GM18507 (cell line): Measurements from ENCODE around the gene RNF19B.
"Not testable (repeated sequence)": the region's sequence is repeated elsewhere in the genome, so short reads cannot be mapped to it uniquely, and the experiment has no call there.

Experiments
- DNase-seq: peaks from one replicate; pipeline ENCODE4 v3.0.0; 2011; ENCODE audit warnings: low read depth; ENCODE audit not compliant: insufficient read length; ENCODE audit errors: extremely low spot score
- FAIRE-seq: peaks from 2 replicates; lab custom pipeline; 2011; peaks lifted over from hg19 to GRCh38; lab: Jason Lieb, UNC

Gene RNF19B

DNA sequence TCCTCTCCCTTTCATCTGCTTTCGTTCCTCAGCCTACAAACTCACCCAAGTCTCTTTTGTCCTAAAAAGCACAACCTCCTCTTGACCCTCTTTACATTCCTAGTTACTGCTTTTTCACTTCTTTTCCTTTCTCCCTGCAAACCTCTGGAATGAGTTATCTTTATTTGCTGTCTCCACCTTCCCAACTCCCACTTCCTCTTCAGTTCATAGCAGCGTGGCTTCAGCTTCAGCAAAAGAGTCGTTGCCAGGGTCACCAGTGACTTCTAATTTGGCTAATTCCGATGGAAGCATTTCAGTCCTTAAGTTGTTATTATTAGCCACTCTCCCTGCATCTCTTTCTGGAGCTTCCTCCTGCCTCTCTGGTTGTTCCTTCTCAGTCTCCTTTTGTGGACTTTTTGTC is 57.2 kb downstream of the RNF19B start:
- no peak for FAIRE-seq
- no peak for DNase-seq

DNA sequence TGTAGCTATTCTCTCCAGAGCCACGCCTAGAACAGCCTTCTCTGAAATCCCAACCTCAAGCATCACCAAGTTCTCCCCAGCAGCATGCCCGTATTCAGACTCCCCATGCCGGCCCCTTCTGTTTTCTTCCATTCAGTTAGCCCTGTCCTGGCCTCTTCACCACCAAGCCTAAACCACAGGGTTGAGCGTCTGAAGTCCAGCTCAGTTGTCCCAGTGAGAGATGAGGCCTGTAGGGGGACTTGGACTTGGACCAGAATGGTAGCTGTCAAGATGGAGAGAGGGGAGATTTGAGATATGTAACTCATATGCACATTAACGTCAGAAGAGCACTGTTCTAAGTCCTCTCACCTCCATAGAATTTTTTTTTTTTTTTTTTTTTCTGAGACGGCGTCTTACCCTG is 58.0 kb downstream of the RNF19B start:
- DNase-seq, result no peak
- no peak for FAIRE-seq

DNA sequence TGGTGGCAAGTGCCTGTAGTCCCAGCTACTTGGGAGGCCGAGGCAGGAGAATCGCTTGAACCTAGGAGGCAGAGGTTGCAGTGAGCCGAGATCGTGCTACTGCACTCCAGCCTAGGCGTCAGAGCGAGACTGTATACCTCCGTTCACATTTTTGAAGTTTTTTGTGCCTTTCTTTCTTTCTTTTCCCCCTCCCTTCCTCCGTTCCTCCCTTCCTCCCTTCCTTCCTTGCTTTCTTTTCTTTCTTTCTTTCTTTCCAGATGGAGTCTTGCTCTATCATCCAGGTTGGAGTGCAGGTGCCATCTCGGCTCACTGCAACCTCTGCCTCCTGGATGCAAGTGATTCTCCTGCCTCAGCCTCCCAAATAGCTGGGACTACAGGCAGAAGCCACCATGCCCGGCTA is 59.0 kb downstream of the RNF19B start:
- not testable (repeated sequence) for FAIRE-seq, DNase-seq

GRCh38 chr1:32904797-32905196 is 59.8 kb downstream of the RNF19B start:
- no peak for FAIRE-seq
- DNase-seq, result no peak

- no peak for DNase-seq
These were observed 60.4 kb downstream of the RNF19B start for GRCh38 chr1:32903991-32904785.

GRCh38 chr1:32902535-32902920 is 62.1 kb downstream of the RNF19B start:
- no peak for DNase-seq
- no peak for FAIRE-seq

More at GRCh38 chr1:32903991-32904785, 60.4 kb downstream of the RNF19B start:
- no peak for FAIRE-seq

- FAIRE-seq, result no peak
- no peak for DNase-seq
These were observed 62.6 kb downstream of the RNF19B start for GRCh38 chr1:32901823-32902534.

DNA sequence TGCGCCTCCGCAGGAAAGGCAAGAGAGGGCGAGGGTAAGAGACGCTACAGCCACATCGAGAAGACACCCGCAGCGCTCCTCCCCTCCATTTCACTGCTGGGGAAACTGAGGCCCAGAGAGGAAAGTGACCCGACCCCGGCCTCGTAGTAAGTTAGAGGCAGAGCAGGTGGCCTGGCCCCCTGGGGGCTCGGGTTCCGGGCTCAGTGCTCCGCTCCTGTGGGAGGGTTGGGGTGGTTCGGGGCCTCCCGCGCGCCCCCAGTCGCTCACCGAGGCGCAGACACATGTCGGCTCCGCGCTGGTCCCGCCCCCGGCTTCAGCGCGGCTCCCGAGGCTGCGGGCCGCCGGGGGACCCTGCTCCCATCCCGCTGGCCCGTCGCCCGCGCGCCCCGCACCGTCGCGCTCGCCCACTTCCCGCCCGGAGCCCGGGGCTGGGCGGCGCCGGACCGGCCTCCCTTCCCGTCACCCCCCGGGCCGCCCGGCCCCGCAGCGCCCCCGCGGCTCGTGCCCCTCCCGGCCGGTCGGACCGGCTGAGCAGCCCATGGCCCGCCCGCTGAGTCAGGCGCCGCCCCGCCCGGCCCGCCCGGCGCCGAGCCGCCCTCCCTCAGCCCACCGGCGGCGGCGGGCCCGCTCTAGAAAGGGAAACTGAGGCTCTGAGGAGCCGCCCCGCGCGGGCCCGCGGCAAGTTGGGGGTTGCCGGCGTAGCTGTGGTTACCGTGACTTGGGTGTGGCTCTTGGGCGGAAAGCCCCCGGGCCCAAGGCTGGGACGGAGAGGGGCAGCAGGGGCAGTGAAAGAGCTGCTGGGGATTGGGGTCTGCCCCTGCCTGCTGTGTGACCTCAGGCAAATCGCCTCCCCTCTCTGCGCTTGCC is 63.4 kb downstream of the RNF19B start, which contains the start of gene TMEM54:
Gene TMEM54 (minus strand): TSS at position 434 of the 867 bp plus-strand sequence. CDS start 151 bp downstream, at position 283.
- FAIRE-seq (no peak), DNase-seq (no peak)

DNA sequence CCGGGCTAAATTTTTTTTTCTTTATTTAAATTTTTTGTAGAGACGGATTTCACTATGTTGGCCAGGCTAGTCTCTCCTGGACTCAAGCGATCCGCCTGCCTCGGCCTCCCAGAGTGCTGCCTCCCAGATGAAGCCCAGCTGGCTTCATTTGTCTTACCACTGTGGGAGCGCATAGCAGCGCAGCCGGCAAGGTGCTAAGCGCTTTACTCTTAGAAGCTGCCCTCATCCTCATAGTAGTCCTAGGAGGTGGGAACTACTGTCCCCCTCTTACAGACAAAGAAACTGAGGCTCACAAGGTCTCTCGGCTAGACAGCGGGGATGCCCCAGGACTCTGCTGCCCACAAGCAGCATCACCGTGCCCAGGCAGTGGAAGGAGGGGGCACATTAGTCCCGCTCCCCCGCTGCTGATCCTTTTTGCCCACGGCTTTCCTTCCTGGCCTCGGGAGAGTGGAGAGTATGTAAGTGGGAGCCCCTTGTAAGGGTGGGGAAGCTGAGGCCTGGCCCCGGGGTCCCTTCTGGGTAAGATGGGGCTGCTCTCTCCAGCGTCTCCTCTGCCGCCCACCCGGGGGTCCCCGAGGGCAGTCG is 64.1 kb downstream of the RNF19B start:
- DNase-seq (no peak), FAIRE-seq (no peak)

- FAIRE-seq, result no peak
- no peak for DNase-seq
These were observed 64.9 kb downstream of the RNF19B start for GRCh38 chr1:32899586-32900296.

DNA sequence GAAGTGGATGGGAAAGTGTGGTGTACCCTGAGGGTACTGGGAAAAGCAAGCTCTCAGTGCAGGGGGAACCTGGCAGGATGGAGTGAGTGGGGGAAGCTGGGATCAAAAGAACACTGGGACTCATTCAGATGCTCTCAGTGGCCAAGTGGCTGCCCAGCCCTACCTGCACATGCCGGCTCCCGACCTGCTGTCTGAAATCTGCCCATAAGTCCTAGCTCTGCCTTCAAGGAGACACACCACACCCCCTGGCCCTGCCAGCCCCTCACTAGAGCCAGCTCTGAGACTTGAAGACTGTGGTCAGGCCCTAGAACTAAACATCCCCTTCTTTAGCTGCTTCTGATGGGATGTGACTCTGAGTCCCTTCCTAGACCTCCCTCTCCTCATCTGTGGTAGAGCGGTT is 65.7 kb downstream of the RNF19B start:
- FAIRE-seq, result no peak
- no peak for DNase-seq

DNA sequence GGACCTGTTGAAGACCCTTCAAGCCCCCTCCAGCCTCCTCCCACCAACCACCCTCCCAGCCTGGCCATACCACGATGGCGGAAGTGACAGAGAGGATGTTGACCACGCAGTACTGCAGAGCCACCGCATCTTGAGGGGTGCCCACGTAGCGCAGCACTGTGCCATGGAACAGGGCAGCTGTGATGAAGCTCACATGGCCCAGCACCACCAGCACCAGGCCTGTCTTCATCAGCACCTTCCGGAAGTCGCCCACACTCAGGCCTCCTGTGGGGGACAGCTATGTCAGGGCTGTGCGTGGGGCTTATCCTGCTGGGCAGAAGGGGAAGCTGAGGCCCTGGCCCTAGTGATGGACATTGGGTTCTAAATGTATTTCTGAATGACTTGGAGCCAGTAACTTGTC is 66.6 kb downstream of the RNF19B start:
- no peak for FAIRE-seq
- DNase-seq, result no peak

DNA sequence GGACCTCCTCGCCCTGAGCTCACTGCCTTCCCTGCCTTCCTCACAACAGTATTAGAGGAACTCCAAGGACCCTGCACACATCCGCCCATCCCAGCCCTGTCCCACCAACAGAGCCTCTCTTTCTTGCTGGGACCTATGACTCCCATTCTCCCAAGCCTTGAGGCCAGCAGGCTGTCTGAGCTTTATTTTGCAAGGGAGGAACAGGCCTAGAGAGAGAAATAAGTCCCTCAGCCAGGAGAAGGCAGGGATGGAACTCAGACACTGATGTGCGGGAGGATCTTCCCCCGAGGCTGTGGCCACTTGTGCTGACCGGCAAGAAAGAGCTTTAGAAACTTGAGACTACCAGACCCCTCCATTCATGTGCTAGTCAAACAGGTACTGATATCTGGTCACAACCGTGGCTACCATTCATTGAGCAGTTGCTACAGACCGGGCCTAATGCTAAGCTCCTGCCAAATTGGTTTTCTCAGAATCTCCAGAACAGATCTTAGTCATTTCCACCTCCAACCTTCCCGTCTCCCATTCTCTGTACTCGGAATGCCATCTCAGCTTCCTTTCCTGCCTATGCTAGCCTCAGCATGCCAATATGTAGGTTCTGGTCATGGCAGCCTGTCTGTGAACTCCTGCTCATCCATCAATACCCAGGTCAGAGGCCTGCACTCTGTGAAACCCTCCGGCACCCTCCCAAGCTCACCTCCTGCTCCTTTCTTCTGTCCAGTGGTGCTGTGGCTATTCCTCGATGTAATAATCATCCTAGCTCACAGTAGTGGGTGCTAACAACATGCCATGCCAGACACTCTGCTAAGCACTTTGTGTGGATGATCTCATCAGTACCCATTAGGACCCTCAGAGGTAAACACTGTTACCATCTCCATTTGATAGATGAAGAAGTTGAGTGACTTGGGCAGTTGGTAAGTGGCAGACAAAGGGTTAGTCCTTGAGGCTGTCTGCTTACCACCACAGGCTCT is 67.2 kb downstream of the RNF19B start:
- no peak for DNase-seq
- FAIRE-seq, result no peak

DNA sequence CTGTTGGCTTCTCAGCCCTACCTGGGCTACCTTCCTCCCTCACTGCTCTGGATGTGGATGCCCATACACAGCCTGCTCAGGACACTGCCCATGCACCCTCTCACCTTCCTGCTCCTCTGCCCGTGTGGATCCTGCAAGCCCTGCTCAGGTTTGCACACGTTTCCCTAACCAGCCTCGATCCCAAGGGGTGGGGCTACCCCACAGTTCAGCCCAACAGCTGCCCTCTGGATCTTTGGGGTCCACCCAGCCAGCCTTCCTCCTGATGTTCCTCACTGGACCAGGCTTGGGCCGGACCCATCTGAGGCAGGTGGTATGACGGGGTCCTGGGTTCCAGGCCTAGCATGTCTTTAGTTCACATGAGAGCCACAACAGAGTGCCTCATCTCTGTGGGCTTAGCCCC is 68.2 kb downstream of the RNF19B start:
- FAIRE-seq (no peak), DNase-seq (no peak)

- no peak for FAIRE-seq
- DNase-seq, result no peak
These were observed 69.0 kb downstream of the RNF19B start for GRCh38 chr1:32895325-32896215.

DNA sequence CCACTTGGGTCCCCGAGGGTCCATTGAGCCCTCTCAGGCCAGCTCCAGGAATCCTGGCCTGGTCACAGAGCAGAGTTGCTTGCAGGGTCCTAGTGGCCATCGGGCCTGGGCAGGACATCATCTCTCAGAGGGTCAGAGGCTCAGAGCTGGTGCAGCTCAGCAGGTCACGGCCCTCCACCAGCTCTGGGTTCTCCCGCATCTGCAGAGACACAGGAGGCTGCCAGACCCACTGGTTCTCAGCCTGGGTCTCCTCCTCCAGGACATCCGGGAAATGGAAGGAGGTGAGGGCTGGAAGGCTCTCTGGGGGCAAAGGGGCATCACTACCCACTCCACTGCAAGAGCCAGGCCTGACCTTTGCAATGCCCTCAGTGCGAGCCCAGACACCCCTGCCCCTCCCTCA is 69.9 kb downstream of the RNF19B start:
- DNase-seq (no peak), FAIRE-seq (no peak)

DNA sequence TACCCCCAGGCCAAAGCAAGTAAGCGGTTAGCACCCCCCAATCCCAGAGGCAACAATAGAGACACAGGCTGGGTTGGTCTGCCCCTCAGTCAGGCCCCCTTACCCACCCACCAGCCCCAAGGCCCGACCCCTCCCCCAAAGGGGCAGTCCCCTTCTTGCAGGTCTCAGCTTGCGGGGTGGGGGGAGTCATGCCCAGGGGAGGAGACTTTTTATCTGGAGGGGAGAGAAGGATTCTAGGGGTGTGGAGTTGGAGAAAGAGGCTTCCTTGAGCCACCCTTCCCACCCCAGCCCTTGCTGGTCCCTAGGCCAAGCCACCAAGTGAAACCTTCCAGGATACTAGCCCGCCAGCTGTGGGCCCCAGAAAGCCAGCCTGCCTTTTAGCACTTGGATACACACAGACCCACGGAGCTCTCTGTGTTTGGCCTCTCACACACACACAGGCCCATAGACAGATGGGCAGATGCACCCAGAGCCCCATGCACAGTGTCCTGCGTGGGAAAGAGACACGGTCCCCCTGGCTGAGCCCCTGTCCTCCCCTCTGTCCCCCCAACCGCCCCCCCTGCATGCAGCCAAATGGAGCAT is 70.5 kb downstream of the RNF19B start:
- DNase-seq (no peak), FAIRE-seq (no peak)
